TTC549 (cell line): ENCODE results near the gene TNS1.

Source experiments
- FAIRE-seq: peaks from 2 replicates; lab custom pipeline; 2012; peaks lifted over from hg19 to GRCh38; lab: Jason Lieb, UNC

Gene TNS1

GRCh38 chr2:217830061-217830460 is 172.7 kb downstream of the TNS1 start:
- FAIRE-seq, result no peak

GRCh38 chr2:217829420-217829819 is 173.4 kb downstream of the TNS1 start:
- no peak for FAIRE-seq

- FAIRE-seq, result no peak
Measured at GRCh38 chr2:217828336-217828735, 174.5 kb downstream of the TNS1 start.

GRCh38 chr2:217827430-217828201 is 175.2 kb downstream of the TNS1 start:
- no peak for FAIRE-seq

GRCh38 chr2:217826991-217827390 is 175.8 kb downstream of the TNS1 start:
- FAIRE-seq, result no peak

GRCh38 chr2:217826520-217826919 is 176.3 kb downstream of the TNS1 start:
- no peak for FAIRE-seq

- no peak for FAIRE-seq
Measured at GRCh38 chr2:217825469-217826235, 177.1 kb downstream of the TNS1 start.

- FAIRE-seq, result no peak
Measured at GRCh38 chr2:217824223-217824622, 178.6 kb downstream of the TNS1 start.

GRCh38 chr2:217823626-217824025 is 179.2 kb downstream of the TNS1 start:
- FAIRE-seq, result no peak

- no peak for FAIRE-seq
Measured at GRCh38 chr2:217822296-217823252, 180.2 kb downstream of the TNS1 start.

- no peak for FAIRE-seq
Measured at GRCh38 chr2:217821536-217822147, 181.2 kb downstream of the TNS1 start.

- no peak for FAIRE-seq
Measured at GRCh38 chr2:217820904-217821303, 181.9 kb downstream of the TNS1 start.

- FAIRE-seq, result no peak
Measured at GRCh38 chr2:217820091-217820819, 182.5 kb downstream of the TNS1 start.

GRCh38 chr2:217818293-217818850 is 184.4 kb downstream of the TNS1 start:
- FAIRE-seq, result no peak

- no peak for FAIRE-seq
Measured at GRCh38 chr2:217817466-217818292, 185.1 kb downstream of the TNS1 start.

GRCh38 chr2:217816396-217816869 is 186.4 kb downstream of the TNS1 start:
- FAIRE-seq, result no peak

- no peak for FAIRE-seq
Measured at GRCh38 chr2:217813828-217814227, 189.0 kb downstream of the TNS1 start.

GRCh38 chr2:217812170-217812569 is 190.6 kb downstream of the TNS1 start:
- FAIRE-seq, result no peak

GRCh38 chr2:217810260-217810659 is 192.5 kb downstream of the TNS1 start:
- FAIRE-seq, result no peak

- no peak for FAIRE-seq
Measured at GRCh38 chr2:217809736-217810135, 193.1 kb downstream of the TNS1 start.
